HepG2 (cell line): ENCODE results near the gene TEF. TPM values are rescaled to one million over a fixed set of nuclear protein-coding genes. Genes with fewer than 3 reads are reported as not detected.
A peak's percentile ranks its signal among the peaks of the same experiment; 100 is the strongest.

Experiments used
- CREB1 ChIP-seq, 2 experiments: fragments of 450-650 bp in 1 of 2; IDR thresholded peaks; 2 replicates each; pipeline ENCODE4 v1.6.1; 2016 to 2017; ENCODE audit warnings: control low read depth in 1 of 2, mild to moderate bottlenecking in 1 of 2, missing compliant biosample characterization in 1 of 2, missing genetic modification characterization in 1 of 2
- FOSL2 ChIP-seq: sonication (generic); formaldehyde crosslinking; IDR thresholded peaks from 2 replicates; pipeline ENCODE4 v1.4.0; 2020; ENCODE audit warnings: missing genetic modification reagents
- GABPB1 ChIP-seq: IDR thresholded peaks from 2 replicates; pipeline ENCODE4 v1.6.1; 2016; ENCODE audit warnings: mild to moderate bottlenecking, missing genetic modification reagents, moderate library complexity, missing compliant biosample characterization
- HNRNPL ChIP-seq: fragments of 200-400 bp; formaldehyde crosslinking; IDR thresholded peaks from 2 replicates; pipeline ENCODE4 v1.6.1; 2017; ENCODE audit warnings: mild to moderate bottlenecking, low read depth, low read length
- KDM5B ChIP-seq: sonication (generic); formaldehyde crosslinking; IDR thresholded peaks from 2 replicates; pipeline ENCODE4 v1.4.0; 2020; ENCODE audit warnings: missing genetic modification reagents, mild to moderate bottlenecking, borderline replicate concordance
- MATR3 ChIP-seq: sonication (generic); formaldehyde crosslinking; IDR thresholded peaks from 2 replicates; pipeline ENCODE4 v1.4.0; 2020; ENCODE audit warnings: missing genetic modification reagents
- MIER2 ChIP-seq: IDR thresholded peaks from 2 replicates; pipeline ENCODE4 v1.6.1; 2016; ENCODE audit warnings: missing biosample characterization, missing genetic modification reagents
- MXD4 ChIP-seq: IDR thresholded peaks from 2 replicates; pipeline ENCODE4 v1.6.1; 2016; ENCODE audit warnings: mild to moderate bottlenecking, missing biosample characterization, missing genetic modification reagents
- NFKBIZ ChIP-seq: IDR thresholded peaks from 2 replicates; pipeline ENCODE4 v1.6.1; 2018; ENCODE audit warnings: missing genetic modification reagents, missing compliant biosample characterization
- PHF21A ChIP-seq: sonication (generic); formaldehyde crosslinking; IDR thresholded peaks from 2 replicates; pipeline ENCODE4 v1.5.0; 2020; ENCODE audit warnings: mild to moderate bottlenecking, missing genetic modification reagents
- POGZ ChIP-seq: sonication (generic); formaldehyde crosslinking; IDR thresholded peaks from 2 replicates; pipeline ENCODE4 v1.4.0; 2020; ENCODE audit warnings: mild to moderate bottlenecking, missing genetic modification reagents
- RBM39 ChIP-seq: fragments of 200-400 bp; formaldehyde crosslinking; IDR thresholded peaks from one replicate; pipeline ENCODE4 v1.6.1; 2018; ENCODE audit warnings: antibody characterized with exemption, mild to moderate bottlenecking, low read depth, low read length; ENCODE audit not compliant: poor library complexity, severe bottlenecking
- SALL1 ChIP-seq: sonication (generic); formaldehyde crosslinking; IDR thresholded peaks from 2 replicates; pipeline ENCODE4 v1.8.0; 2022; ENCODE audit warnings: mild to moderate bottlenecking, missing genetic modification reagents
- SPEN ChIP-seq: sonication (generic); formaldehyde crosslinking; IDR thresholded peaks from 2 replicates; pipeline ENCODE4 v1.5.1; 2020; ENCODE audit warnings: low read depth, mild to moderate bottlenecking, missing genetic modification reagents
- TMF1 ChIP-seq: sonication (generic); formaldehyde crosslinking; IDR thresholded peaks from 2 replicates; pipeline ENCODE4 v1.8.1; 2022; ENCODE audit warnings: low read depth, missing genetic modification reagents
- TRAFD1 ChIP-seq: sonication (generic); formaldehyde crosslinking; IDR thresholded peaks from 2 replicates; pipeline ENCODE4 v1.5.1; 2020; ENCODE audit warnings: missing genetic modification reagents, mild to moderate bottlenecking, borderline replicate concordance
- U2AF1 ChIP-seq: fragments of 200-400 bp; formaldehyde crosslinking; optimal IDR thresholded peaks from 2 replicates; pipeline ENCODE3; 2017; ENCODE audit warnings: mild to moderate bottlenecking, low read depth, low read length
- ZNF225 ChIP-seq: sonication (generic); formaldehyde crosslinking; IDR thresholded peaks from 2 replicates; pipeline ENCODE4 v1.4.0; 2020; ENCODE audit warnings: mild to moderate bottlenecking, missing genetic modification reagents
- ZNF260 ChIP-seq: sonication (generic); formaldehyde crosslinking; IDR thresholded peaks from 2 replicates; pipeline ENCODE4 v1.4.0; 2020; ENCODE audit warnings: missing genetic modification reagents, low read depth, mild to moderate bottlenecking, borderline replicate concordance
- ZNF382 ChIP-seq: sonication (generic); formaldehyde crosslinking; IDR thresholded peaks from 2 replicates; pipeline ENCODE4 v1.5.0; 2020; ENCODE audit warnings: missing genetic modification reagents, mild to moderate bottlenecking, borderline replicate concordance
- ZNF383 ChIP-seq: sonication (generic); formaldehyde crosslinking; IDR thresholded peaks from 2 replicates; pipeline ENCODE4 v1.4.0; 2020; ENCODE audit warnings: missing genetic modification reagents, mild to moderate bottlenecking, borderline replicate concordance
- ZNF430 ChIP-seq: sonication (generic); formaldehyde crosslinking; IDR thresholded peaks from 2 replicates; pipeline ENCODE4 v1.9.0; 2021; ENCODE audit warnings: mild to moderate bottlenecking, missing genetic modification reagents
- ZNF550 ChIP-seq: sonication (generic); formaldehyde crosslinking; IDR thresholded peaks from 2 replicates; pipeline ENCODE4 v1.4.0; 2020; ENCODE audit warnings: mild to moderate bottlenecking, missing genetic modification reagents, borderline replicate concordance
- ZNF747 ChIP-seq: sonication (generic); formaldehyde crosslinking; IDR thresholded peaks from 2 replicates; pipeline ENCODE4 v1.8.1; 2023; ENCODE audit warnings: missing genetic modification reagents, mild to moderate bottlenecking, borderline replicate concordance
- ZNF782 ChIP-seq: sonication (generic); formaldehyde crosslinking; IDR thresholded peaks from 2 replicates; pipeline ENCODE4 v1.4.0; 2020; ENCODE audit warnings: missing genetic modification reagents, mild to moderate bottlenecking, borderline replicate concordance
- ZNF816 ChIP-seq: sonication (generic); formaldehyde crosslinking; IDR thresholded peaks from 2 replicates; pipeline ENCODE4 v1.8.0; 2022; ENCODE audit warnings: missing genetic modification reagents, mild to moderate bottlenecking, borderline replicate concordance
- ZSCAN31 ChIP-seq: sonication (generic); formaldehyde crosslinking; IDR thresholded peaks from 2 replicates; pipeline ENCODE4 v1.5.0; 2020; ENCODE audit warnings: low read depth, mild to moderate bottlenecking, missing genetic modification reagents
- polyA plus RNA-seq, 8 experiments: library from polyadenylated mRNA; depleted of rRNA in 3 of 8; stranded (reverse) in 7 of 8; unstranded in 1 of 8; fragments of >200 nt; fragmentation: Illumina TruSeq in 4 of 8; extraction: Trizol in 4 of 8; gene quantifications; 2 replicates each; pipeline versions ENCODE4 v1.2.1 to v1.2.3, GENCODE V29; 2011 to 2016; ENCODE audit warnings: low read depth in 4 of 8, missing spikeins in 1 of 8, mixed read lengths in 1 of 8; ENCODE audit not compliant: insufficient read depth in 1 of 8
- total RNA-seq, 5 experiments: library from RNA; depleted of rRNA; stranded (reverse); fragments of >200 nt; fragmentation: Illumina TruSeq; extraction: Trizol; gene quantifications; 2 replicates each; pipeline ENCODE4 v1.2.3, GENCODE V29; 2016; ENCODE audit warnings: low read depth in 1 of 5
- TF ChIP-seq, protein P1 (sequence below): sonication (generic); formaldehyde crosslinking; IDR thresholded peaks from 2 replicates; pipeline ENCODE4 v1.8.0; 2022; ENCODE audit warnings: missing genetic modification reagents, low read depth, mild to moderate bottlenecking, borderline replicate concordance
- TF ChIP-seq, protein P2 (sequence below): IDR thresholded peaks from 2 replicates; pipeline ENCODE4 v1.6.1; 2016; ENCODE audit warnings: missing compliant biosample characterization, missing genetic modification reagents, borderline replicate concordance

The TEF gene
- total and polyA plus RNA-seq, 2 of the 13 experiments (the other 11 are each of a cell fraction or from before 2014, with no cell fraction given): 7.6 to 11.2 TPM

DNA sequence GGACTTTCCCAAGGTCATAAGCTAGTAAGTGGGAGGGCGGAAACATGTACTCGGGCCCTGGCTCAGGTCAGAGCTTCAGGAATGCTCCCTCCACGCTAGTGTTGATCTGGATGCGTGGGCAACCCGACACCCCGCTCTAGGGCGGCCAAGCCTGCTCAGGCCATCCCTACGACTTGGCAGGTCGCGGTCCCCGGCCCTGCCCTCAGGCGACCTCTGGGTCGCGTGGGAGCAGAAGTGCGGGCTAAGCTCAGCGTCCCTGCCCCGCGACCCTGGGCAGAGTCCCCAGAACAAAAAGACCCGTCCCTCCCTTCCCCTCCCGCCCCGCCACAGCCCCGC, 781 bp upstream of the TEF start (continued):
- TF ChIP-seq, protein P1, sequence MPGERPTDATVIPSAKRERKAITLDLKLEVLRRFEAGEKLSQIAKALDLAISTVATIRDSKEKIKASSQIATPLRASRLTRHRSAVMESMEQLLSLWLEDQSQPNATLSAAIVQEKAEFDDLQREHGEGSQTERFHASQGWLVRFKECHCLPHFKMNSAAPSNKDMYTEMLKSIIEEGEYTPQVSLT (CRISPR knock-in tag): no peak
- TF ChIP-seq ZNF382 (CRISPR knock-in tag) (no peak), KDM5B (CRISPR knock-in tag) (peak; percentile 80; the same call in 1 of the 2 replicates), ZNF225 (peak; percentile 42; the same call in 1 of the 2 replicates), RBM39 (no peak), U2AF1 (no peak), TMF1 (CRISPR knock-in tag) (no peak), CREB1 (IDR thresholded peaks at IDR 0.05) (no peak), CREB1 (CRISPR knock-in tag; IDR thresholded peaks at IDR 0.05) (no peak), FOSL2 (CRISPR knock-in tag) (no peak), PHF21A (CRISPR knock-in tag) (peak; percentile 48; the same call in 1 of the 2 replicates), MIER2 (no peak), ZNF816 (CRISPR knock-in tag) (0 out of 2 replicates have a peak, but pooled peaks have one; percentile 28), ZNF260 (CRISPR knock-in tag) (no peak), MATR3 (CRISPR knock-in tag) (no peak), ZNF747 (CRISPR knock-in tag) (0 out of 2 replicates have a peak, but pooled peaks have one; percentile 23), ZNF430 (CRISPR knock-in tag) (peak; percentile 32; the same call in 1 of the 2 replicates), MXD4 (CRISPR knock-in tag) (peak; percentile 32; the same call in 1 of the 2 replicates), SPEN (CRISPR knock-in tag) (0 out of 2 replicates have a peak, but pooled peaks have one; percentile 38), ZSCAN31 (CRISPR knock-in tag) (peak; percentile 72; the same call in 1 of the 2 replicates), ZNF782 (CRISPR knock-in tag) (no peak), NFKBIZ (CRISPR knock-in tag) (peak; percentile 47; the same call in 1 of the 2 replicates), HNRNPL (no peak), GABPB1 (CRISPR knock-in tag) (0 out of 2 replicates have a peak, but pooled peaks have one; percentile 57), POGZ (CRISPR knock-in tag) (0 out of 2 replicates have a peak, but pooled peaks have one; percentile 10), ZNF383 (CRISPR knock-in tag) (no peak), ZNF550 (no peak), TRAFD1 (CRISPR knock-in tag) (0 out of 2 replicates have a peak, but pooled peaks have one; percentile 68), SALL1 (CRISPR knock-in tag) (peak; percentile 60)
- TF ChIP-seq, protein P2, sequence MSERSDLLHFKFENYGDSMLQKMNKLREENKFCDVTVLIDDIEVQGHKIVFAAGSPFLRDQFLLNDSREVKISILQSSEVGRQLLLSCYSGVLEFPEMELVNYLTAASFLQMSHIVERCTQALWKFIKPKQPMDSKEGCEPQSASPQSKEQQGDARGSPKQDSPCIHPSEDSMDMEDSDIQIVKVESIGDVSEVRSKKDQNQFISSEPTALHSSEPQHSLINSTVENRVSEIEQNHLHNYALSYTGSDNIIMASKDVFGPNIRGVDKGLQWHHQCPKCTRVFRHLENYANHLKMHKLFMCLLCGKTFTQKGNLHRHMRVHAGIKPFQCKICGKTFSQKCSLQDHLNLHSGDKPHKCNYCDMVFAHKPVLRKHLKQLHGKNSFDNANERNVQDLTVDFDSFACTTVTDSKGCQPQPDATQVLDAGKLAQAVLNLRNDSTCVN: no peak
